HEK293 (cell line): ENCODE measurements around the gene TK1.

Experiments
- CTCF ChIA-PET: fragments of 350-600 bp; formaldehyde crosslinking; extraction: SDS; loops from one replicate; lab custom pipeline; 2021; ENCODE audit warnings: antibody characterized with exemption; lab: Yijun Ruan, JAX
- POLR2A ChIA-PET: fragments of 300-600 bp; formaldehyde crosslinking; extraction: SDS; loops from one replicate; lab custom pipeline; 2020; ENCODE audit warnings: antibody characterized with exemption, inconsistent platforms; lab: Yijun Ruan, JAX
- H3K27ac ChIP-seq: fragments of 200-500 bp; sonication (Bioruptor generic); 2 replicates; pipeline ENCODE4 v1.5.1; 2014; ENCODE audit warnings: low read depth, low read length, control low read depth, inconsistent platforms; ENCODE audit errors: extremely low read depth
- H3K36me3 ChIP-seq, 2 experiments: fragments of 200-500 bp in 1 of 2; sonication (Bioruptor generic) in 1 of 2; 1 replicate in 1 of 2; 2 replicates in 1 of 2; pipeline ENCODE4 v1.5.1; 2014 to 2017; ENCODE audit warnings: inconsistent platforms in 2 of 2, low read length in 2 of 2; ENCODE audit not compliant: control insufficient read depth in 2 of 2, insufficient read depth in 1 of 2
- H3K4me1 ChIP-seq: fragments of 200-500 bp; sonication (Bioruptor generic); 2 replicates; pipeline ENCODE4 v1.5.1; 2014; ENCODE audit warnings: mild to moderate bottlenecking, low read length, inconsistent platforms; ENCODE audit not compliant: control insufficient read depth, insufficient read depth
- H3K4me3 ChIP-seq: 2 replicates; pipeline ENCODE4 v1.5.1; 2011; ENCODE audit warnings: low read depth, mild to moderate bottlenecking, control low read depth, low read length, moderate library complexity
- H3K9me3 ChIP-seq: fragments of 200-500 bp; sonication (Bioruptor generic); 2 replicates; pipeline ENCODE4 v1.5.1; 2014; ENCODE audit warnings: low read depth, low read length, inconsistent platforms; ENCODE audit not compliant: control insufficient read depth, insufficient read depth
- MZF1 ChIP-seq: fragments of 450-650 bp; formaldehyde crosslinking; IDR thresholded peaks from 2 replicates; pipeline ENCODE4 v1.5.1; 2017; ENCODE audit warnings: missing biosample characterization, missing genetic modification characterization, borderline replicate concordance
- OSR2 ChIP-seq: fragments of 450-650 bp; formaldehyde crosslinking; IDR thresholded peaks from 2 replicates; pipeline ENCODE4 v1.5.1; 2016; ENCODE audit warnings: missing biosample characterization, missing genetic modification characterization
- YY1 ChIP-seq: fragments of 450-650 bp; formaldehyde crosslinking; IDR thresholded peaks from 2 replicates; pipeline ENCODE4 v1.5.1; 2018; ENCODE audit warnings: missing biosample characterization, missing genetic modification characterization
- ZBTB48 ChIP-seq: fragments of 450-650 bp; formaldehyde crosslinking; IDR thresholded peaks from 2 replicates; pipeline ENCODE4 v1.5.1; 2016; ENCODE audit warnings: missing biosample characterization, missing genetic modification characterization
- ZBTB49 ChIP-seq: fragments of 450-650 bp; formaldehyde crosslinking; IDR thresholded peaks from 2 replicates; pipeline ENCODE4 v1.5.1; 2016; ENCODE audit warnings: missing biosample characterization, missing genetic modification characterization, low read depth
- ZFP69B ChIP-seq: fragments of 450-650 bp; formaldehyde crosslinking; IDR thresholded peaks from 2 replicates; pipeline ENCODE4 v1.5.1; 2016; ENCODE audit warnings: missing biosample characterization, missing genetic modification characterization
- ZNF132 ChIP-seq: fragments of 450-650 bp; formaldehyde crosslinking; IDR thresholded peaks from 2 replicates; pipeline ENCODE4 v1.5.1; 2017; ENCODE audit warnings: missing biosample characterization, missing genetic modification characterization, borderline replicate concordance
- ZNF169 ChIP-seq: fragments of 450-650 bp; formaldehyde crosslinking; IDR thresholded peaks from 2 replicates; pipeline ENCODE4 v1.5.1; 2016; ENCODE audit warnings: missing biosample characterization, missing genetic modification characterization
- ZNF2 ChIP-seq: fragments of 450-650 bp; formaldehyde crosslinking; IDR thresholded peaks from 2 replicates; pipeline ENCODE4 v1.5.1; 2016; ENCODE audit warnings: missing biosample characterization, missing genetic modification characterization
- ZNF239 ChIP-seq: fragments of 450-650 bp; formaldehyde crosslinking; IDR thresholded peaks from 2 replicates; pipeline ENCODE4 v1.5.1; 2016; ENCODE audit warnings: missing biosample characterization, missing genetic modification characterization
- ZNF600 ChIP-seq: fragments of 450-650 bp; formaldehyde crosslinking; IDR thresholded peaks from 2 replicates; pipeline ENCODE4 v1.5.1; 2016; ENCODE audit warnings: missing biosample characterization, missing genetic modification characterization
- ZNF645 ChIP-seq: fragments of 450-650 bp; formaldehyde crosslinking; IDR thresholded peaks from 2 replicates; pipeline ENCODE4; 2016; ENCODE audit warnings: missing biosample characterization, missing genetic modification characterization
- ZNF704 ChIP-seq: fragments of 450-650 bp; formaldehyde crosslinking; IDR thresholded peaks from 2 replicates; pipeline ENCODE4 v1.5.1; 2016; ENCODE audit warnings: missing biosample characterization, missing genetic modification characterization
- ZNF768 ChIP-seq: fragments of 450-650 bp; formaldehyde crosslinking; IDR thresholded peaks from 2 replicates; pipeline ENCODE4 v1.5.1; 2018; ENCODE audit warnings: missing biosample characterization, mild to moderate bottlenecking, missing genetic modification characterization
- TF ChIP-seq, protein P1 (sequence below): fragments of 450-650 bp; formaldehyde crosslinking; IDR thresholded peaks from 2 replicates; pipeline ENCODE4 v1.5.1; 2016; ENCODE audit warnings: missing biosample characterization, missing genetic modification characterization
- TF ChIP-seq, protein P2 (sequence below): fragments of 450-650 bp; IDR thresholded peaks from 2 replicates; pipeline ENCODE4 v1.5.1; 2018; ENCODE audit warnings: missing biosample characterization, missing genetic modification characterization
- TF ChIP-seq, protein P3 (sequence below): fragments of 450-650 bp; formaldehyde crosslinking; IDR thresholded peaks from 2 replicates; pipeline ENCODE4 v1.5.1; 2016; ENCODE audit warnings: missing biosample characterization, missing genetic modification characterization

The TK1 gene

DNA sequence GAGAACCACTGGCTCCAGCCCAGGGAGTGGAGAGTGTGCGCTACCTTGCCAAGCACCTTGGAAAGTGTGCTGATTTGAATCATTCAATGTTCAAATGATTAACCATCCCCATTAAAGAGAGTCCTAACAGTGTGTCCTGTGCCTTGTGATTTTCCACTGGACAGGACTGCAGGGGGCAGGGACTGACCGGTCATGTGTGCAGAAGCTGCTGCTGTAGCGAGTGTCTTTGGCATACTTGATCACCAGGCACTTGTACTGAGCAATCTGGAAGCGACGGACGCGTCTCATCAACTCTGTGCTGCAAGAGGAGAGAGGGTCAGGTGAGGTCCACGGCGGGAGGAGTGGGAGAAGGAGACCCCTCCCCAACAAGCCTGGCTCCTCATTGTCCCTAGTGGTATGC is 2.0 kb downstream of the TK1 start (continued):
- no peak for TF ChIP-seq ZBTB49
- no peak for TF ChIP-seq ZNF132
- no peak for TF ChIP-seq OSR2 (tag by site-specific recombination)
- TF ChIP-seq ZNF704 (tag by site-specific recombination), result no peak
- no peak for TF ChIP-seq ZNF600
- no peak for TF ChIP-seq ZNF645
- TF ChIP-seq, all 188 proteins: peak for 0

DNA sequence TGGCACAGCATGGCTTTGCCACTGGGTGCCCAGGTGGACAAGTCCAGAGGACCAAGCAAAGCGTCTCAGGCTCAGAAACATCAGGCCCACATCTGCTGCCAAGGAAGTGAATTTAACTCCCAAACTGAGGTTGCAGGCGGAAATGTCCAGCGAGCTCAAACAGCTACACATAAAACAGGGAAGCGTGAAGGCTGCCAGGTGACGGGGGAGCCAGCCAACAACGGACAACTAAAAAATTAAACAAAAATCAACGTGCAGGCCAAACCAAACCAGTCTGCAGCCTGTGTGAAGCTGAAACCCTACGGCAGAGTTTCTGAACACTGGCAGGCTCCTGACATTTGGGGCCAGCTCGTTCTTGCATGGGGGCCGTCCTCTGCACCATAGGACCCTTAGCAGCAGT is 2.5 kb downstream of the TK1 start:
- POLR2A ChIA-PET, result interaction anchor here (0.8 to 2.0 kb wide), 6 partner anchors 9 to 67 kb away, joined by 3 to 8 read pairs (median 6); no protein-coding TSS in a partner anchor
- CTCF ChIA-PET, result interaction anchor here (0.5 to 7.8 kb wide), 4 partner anchors 9 to 411 kb away, joined by 3 to 94 read pairs (median 6); no protein-coding TSS in a partner anchor
- Histone ChIP-seq H3K9me3 (no peaks in the 10 kb centered on the region), H3K36me3 (peaks cover 32 to 60% of the 10 kb centered on the region in 2 experiments), H3K4me1 (peaks cover 2% of the 10 kb centered on the region)
- no peak for TF ChIP-seq ZNF768 (tag by site-specific recombination)
- TF ChIP-seq MZF1, result no peak
- no peak for TF ChIP-seq ZNF169 (tag by site-specific recombination)
- no peak for TF ChIP-seq ZNF2 (tag by site-specific recombination)
- TF ChIP-seq, all 188 proteins: peak for 0
- Histone ChIP-seq H3K4me3 (no peak overlapping the region), H3K27ac (no peak overlapping the region)

DNA sequence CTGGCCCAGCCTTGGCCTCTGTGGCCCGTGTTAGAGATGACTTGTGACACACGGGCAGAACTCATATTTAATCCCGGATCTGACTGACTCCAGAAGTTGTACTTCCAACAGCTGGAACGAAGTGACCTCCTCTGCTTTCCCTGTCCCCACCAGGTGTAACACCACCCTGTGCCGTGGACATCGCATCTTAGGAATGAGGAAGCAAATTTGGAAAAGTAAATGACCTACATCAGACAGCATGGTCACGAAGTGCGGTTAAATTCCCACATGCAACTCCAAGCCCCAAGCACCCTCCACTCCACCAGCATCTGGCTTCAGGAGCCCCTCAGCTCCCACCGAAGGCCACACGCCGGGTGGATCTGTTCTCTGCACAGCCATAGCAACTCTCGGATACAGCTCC is 2.9 kb downstream of the TK1 start:
- no peak overlapping the region for H3K4me3 ChIP-seq
- ChIA-PET CTCF (interaction anchor here (0.5 to 7.8 kb wide), 6 partner anchors 9 to 411 kb away, joined by 3 to 94 read pairs (median 4); no protein-coding TSS in a partner anchor), POLR2A (interaction anchor here (0.9 to 2.0 kb wide), 4 partner anchors 9 to 22 kb away, joined by 6 to 8 read pairs (median 8); no protein-coding TSS in a partner anchor)
- H3K4me1 ChIP-seq, result peaks cover 2% of the 10 kb centered on the region
- H3K36me3 ChIP-seq, result peaks cover 32 to 65% of the 10 kb centered on the region in 2 experiments
- H3K27ac ChIP-seq, result no peak overlapping the region
- no peaks in the 10 kb centered on the region for H3K9me3 ChIP-seq
- TF ChIP-seq ZBTB48 (tag by site-specific recombination) (no peak), ZNF704 (tag by site-specific recombination) (no peak), ZFP69B (tag by site-specific recombination) (no peak), ZNF239 (tag by site-specific recombination) (no peak), YY1 (no peak)
- TF ChIP-seq, protein P1, sequence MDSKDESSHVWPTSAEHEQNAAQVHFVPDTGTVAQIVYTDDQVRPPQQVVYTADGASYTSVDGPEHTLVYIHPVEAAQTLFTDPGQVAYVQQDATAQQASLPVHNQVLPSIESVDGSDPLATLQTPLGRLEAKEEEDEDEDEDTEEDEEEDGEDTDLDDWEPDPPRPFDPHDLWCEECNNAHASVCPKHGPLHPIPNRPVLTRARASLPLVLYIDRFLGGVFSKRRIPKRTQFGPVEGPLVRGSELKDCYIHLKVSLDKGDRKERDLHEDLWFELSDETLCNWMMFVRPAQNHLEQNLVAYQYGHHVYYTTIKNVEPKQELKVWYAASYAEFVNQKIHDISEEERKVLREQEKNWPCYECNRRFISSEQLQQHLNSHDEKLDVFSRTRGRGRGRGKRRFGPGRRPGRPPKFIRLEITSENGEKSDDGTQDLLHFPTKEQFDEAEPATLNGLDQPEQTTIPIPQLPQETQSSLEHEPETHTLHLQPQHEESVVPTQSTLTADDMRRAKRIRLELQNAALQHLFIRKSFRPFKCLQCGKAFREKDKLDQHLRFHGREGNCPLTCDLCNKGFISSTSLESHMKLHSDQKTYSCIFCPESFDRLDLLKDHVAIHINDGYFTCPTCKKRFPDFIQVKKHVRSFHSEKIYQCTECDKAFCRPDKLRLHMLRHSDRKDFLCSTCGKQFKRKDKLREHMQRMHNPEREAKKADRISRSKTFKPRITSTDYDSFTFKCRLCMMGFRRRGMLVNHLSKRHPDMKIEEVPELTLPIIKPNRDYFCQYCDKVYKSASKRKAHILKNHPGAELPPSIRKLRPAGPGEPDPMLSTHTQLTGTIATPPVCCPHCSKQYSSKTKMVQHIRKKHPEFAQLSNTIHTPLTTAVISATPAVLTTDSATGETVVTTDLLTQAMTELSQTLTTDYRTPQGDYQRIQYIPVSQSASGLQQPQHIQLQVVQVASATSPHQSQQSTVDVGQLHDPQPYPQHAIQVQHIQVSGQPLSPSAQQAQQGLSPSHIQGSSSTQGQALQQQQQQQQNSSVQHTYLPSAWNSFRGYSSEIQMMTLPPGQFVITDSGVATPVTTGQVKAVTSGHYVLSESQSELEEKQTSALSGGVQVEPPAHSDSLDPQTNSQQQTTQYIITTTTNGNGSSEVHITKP (tag by site-specific recombination), result no peak
- TF ChIP-seq, protein P2, sequence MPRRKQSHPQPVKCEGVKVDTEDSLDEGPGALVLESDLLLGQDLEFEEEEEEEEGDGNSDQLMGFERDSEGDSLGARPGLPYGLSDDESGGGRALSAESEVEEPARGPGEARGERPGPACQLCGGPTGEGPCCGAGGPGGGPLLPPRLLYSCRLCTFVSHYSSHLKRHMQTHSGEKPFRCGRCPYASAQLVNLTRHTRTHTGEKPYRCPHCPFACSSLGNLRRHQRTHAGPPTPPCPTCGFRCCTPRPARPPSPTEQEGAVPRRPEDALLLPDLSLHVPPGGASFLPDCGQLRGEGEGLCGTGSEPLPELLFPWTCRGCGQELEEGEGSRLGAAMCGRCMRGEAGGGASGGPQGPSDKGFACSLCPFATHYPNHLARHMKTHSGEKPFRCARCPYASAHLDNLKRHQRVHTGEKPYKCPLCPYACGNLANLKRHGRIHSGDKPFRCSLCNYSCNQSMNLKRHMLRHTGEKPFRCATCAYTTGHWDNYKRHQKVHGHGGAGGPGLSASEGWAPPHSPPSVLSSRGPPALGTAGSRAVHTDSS (tag by site-specific recombination), result no peak
- TF ChIP-seq, protein P3, sequence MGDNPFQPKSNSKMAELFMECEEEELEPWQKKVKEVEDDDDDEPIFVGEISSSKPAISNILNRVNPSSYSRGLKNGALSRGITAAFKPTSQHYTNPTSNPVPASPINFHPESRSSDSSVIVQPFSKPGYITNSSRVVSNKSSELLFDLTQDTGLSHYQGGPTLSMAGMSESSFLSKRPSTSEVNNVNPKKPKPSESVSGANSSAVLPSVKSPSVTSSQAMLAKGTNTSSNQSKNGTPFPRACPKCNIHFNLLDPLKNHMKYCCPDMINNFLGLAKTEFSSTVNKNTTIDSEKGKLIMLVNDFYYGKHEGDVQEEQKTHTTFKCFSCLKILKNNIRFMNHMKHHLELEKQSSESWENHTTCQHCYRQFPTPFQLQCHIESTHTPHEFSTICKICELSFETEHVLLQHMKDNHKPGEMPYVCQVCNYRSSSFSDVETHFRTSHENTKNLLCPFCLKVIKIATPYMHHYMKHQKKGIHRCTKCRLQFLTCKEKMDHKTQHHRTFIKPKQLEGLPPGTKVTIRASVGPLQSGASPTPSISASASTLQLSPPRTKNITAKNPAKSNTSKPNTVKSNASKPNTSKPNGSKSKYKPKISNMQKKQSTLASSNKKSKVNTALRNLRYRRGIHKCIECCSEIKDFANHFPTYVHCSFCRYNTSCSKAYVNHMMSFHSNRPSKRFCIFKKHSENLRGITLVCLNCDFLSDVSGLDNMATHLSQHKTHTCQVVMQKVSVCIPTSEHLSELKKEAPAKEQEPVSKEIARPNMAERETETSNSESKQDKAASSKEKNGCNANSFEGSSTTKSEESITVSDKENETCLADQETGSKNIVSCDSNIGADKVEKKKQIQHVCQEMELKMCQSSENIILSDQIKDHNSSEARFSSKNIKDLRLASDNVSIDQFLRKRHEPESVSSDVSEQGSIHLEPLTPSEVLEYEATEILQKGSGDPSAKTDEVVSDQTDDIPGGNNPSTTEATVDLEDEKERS, result no peak
